ENCODE results near the gene CRYBG3. TPM values are rescaled to one million over a fixed set of nuclear protein-coding genes. Genes with fewer than 3 reads are reported as not detected.

Gene CRYBG3
- total and polyA plus RNA-seq, 4 donors: 3.8 to 64.0 (median 15.3) TPM

DNA sequence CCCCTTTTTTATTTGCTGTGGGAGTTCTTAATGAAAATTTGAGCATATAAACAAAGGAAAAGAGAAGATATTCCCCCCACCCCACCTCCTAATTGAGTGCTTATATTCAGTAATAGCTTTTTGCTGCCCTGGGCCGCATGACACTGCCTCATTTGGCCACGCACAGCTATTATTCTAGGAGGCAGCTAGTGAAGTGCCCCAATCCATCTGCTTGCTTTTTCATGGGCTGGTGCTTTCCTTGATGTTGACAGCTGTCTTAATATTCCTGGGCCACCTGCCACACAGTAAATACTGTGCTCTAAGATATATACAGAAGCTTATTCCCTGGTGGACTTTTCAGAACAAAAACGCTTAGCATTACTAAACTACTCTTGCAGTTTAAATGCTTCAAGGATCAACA, 3.8 kb upstream of the CRYBG3 start:
- WGBS, 2 donors: 85 to 90% methylated on average over 3 of the region's 3 CpGs
- no peak overlapping the region for H3K9ac ChIP-seq (ENCODE audit: insufficient read depth in 1 of 2, low read length in 2 of 2)
- H3K27me3 ChIP-seq (ENCODE audit: control insufficient read depth in 3 of 3, insufficient read depth in 3 of 3, low read length in 2 of 3): peaks cover 0 to 2% (median 0%) of the 10 kb centered on the region in 3 donors
- no peak for DNase-seq
- no peak for TF ChIP-seq CTCF (IDR thresholded peaks at IDR 0.05; ENCODE audit: control extremely low read depth, extremely low read depth)
- no peak for ATAC-seq (ENCODE audit: insufficient read depth, low FRiP score)
- H3K4me1 ChIP-seq (ENCODE audit: control insufficient read depth in 5 of 5, insufficient read depth in 5 of 5, low read length in 5 of 5): peaks cover 0 to 19% (median 0%) of the 10 kb centered on the region in 5 donors
- no peaks in the 10 kb centered on the region for H3K9me3 ChIP-seq (ENCODE audit: control insufficient read depth in 4 of 4, insufficient read depth in 3 of 4, low read length in 3 of 4)
- H3K36me3 ChIP-seq (ENCODE audit: control insufficient read depth in 4 of 4, insufficient read depth in 4 of 4, low read length in 4 of 4): peaks cover 0 to 3% (median 0%) of the 10 kb centered on the region in 4 donors
- H3K27ac ChIP-seq (ENCODE audit: low read depth in 1 of 2, low read length in 1 of 2): no peak overlapping the region
- H3K4me3 ChIP-seq: no peak overlapping the region

- 83 to 84% methylated on average over 5 of the region's 5 CpGs for WGBS, 2 donors
- no peaks in the 10 kb centered on the region for H3K9me3 ChIP-seq (ENCODE audit: control insufficient read depth in 4 of 4, insufficient read depth in 3 of 4, low read length in 3 of 4)
- H3K4me3 ChIP-seq: no peak overlapping the region
- no peak overlapping the region for H3K27ac ChIP-seq (ENCODE audit: low read depth in 1 of 2, low read length in 1 of 2)
- peaks cover 0 to 3% (median 0%) of the 10 kb centered on the region in 4 donors for H3K36me3 ChIP-seq (ENCODE audit: control insufficient read depth in 4 of 4, insufficient read depth in 4 of 4, low read length in 4 of 4)
- H3K9ac ChIP-seq (ENCODE audit: insufficient read depth in 1 of 2, low read length in 2 of 2): peak overlapping the region in 1 of 2 donors; percentile 95
- no peak for TF ChIP-seq CTCF (IDR thresholded peaks at IDR 0.05; ENCODE audit: control extremely low read depth, extremely low read depth)
- DNase-seq (no peak), ATAC-seq (ENCODE audit: insufficient read depth, low FRiP score) (no peak)
- H3K4me1 ChIP-seq (ENCODE audit: control insufficient read depth in 5 of 5, insufficient read depth in 5 of 5, low read length in 5 of 5): peaks cover 0 to 41% (median 11%) of the 10 kb centered on the region in 5 donors
- H3K27me3 ChIP-seq (ENCODE audit: control insufficient read depth in 3 of 3, insufficient read depth in 3 of 3, low read length in 2 of 3): peaks cover 0 to under 1% (median 0%) of the 10 kb centered on the region in 3 donors
Observed at GRCh38 chr3:97820780-97821179, 1.0 kb upstream of the CRYBG3 start.

DNA sequence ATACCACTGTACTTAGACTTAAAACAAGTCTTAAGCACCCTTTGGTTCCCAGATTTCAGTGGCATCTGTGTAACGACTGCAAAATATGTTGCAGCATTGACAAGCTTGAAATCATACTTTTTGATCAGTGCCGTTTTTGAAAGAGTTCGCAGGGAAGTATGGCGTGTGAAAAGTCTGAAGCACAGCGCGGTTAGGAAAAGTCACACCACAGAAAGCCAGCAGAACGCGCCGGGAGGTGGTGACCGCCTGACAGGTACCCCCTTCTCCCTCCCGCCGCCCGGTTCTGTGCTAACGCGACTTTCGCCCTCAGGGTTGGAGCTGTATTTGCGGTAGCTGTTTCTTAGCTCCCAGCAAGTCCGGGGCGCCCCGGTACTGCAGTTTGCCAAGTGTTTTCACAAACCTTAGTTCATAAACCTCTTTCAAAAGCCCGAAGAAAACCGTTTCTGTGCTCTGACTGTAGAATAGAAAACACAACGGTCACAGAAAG, 481 bp upstream of the CRYBG3 start:
- WGBS, 2 donors: 0 to 1% methylated on average over 23 of the region's 23 CpGs
- TF ChIP-seq CTCF (IDR thresholded peaks at IDR 0.05; ENCODE audit: control extremely low read depth, extremely low read depth): no peak
- Histone ChIP-seq H3K36me3 (ENCODE audit: control insufficient read depth in 4 of 4, insufficient read depth in 4 of 4, low read length in 4 of 4) (peaks cover 0 to 3% (median 0%) of the 10 kb centered on the region in 4 donors), H3K9ac (ENCODE audit: insufficient read depth in 1 of 2, low read length in 2 of 2) (peak overlapping the region; percentile 50 to 95), H3K27ac (ENCODE audit: low read depth in 1 of 2, low read length in 1 of 2) (peak overlapping the region; percentile 97), H3K9me3 (ENCODE audit: control insufficient read depth in 4 of 4, insufficient read depth in 3 of 4, low read length in 3 of 4) (no peaks in the 10 kb centered on the region), H3K4me3 (peak overlapping the region; percentile 98), H3K4me1 (ENCODE audit: control insufficient read depth in 5 of 5, insufficient read depth in 5 of 5, low read length in 5 of 5) (peaks cover 0 to 41% (median 14%) of the 10 kb centered on the region in 5 donors), H3K27me3 (ENCODE audit: control insufficient read depth in 3 of 3, insufficient read depth in 3 of 3, low read length in 2 of 3) (no peaks in the 10 kb centered on the region)
- DNase-seq (no peak), ATAC-seq (ENCODE audit: insufficient read depth, low FRiP score) (peak; percentile 5)

GRCh38 chr3:97822359-97822775, 556 bp downstream of the CRYBG3 start:
- Histone ChIP-seq H3K27me3 (ENCODE audit: control insufficient read depth in 3 of 3, insufficient read depth in 3 of 3, low read length in 2 of 3) (no peaks in the 10 kb centered on the region), H3K4me1 (ENCODE audit: control insufficient read depth in 5 of 5, insufficient read depth in 5 of 5, low read length in 5 of 5) (peaks cover 0 to 39% (median 15%) of the 10 kb centered on the region in 5 donors), H3K4me3 (peak overlapping the region; percentile 98), H3K9ac (ENCODE audit: insufficient read depth in 1 of 2, low read length in 2 of 2) (peak overlapping the region; percentile 50 to 85), H3K9me3 (ENCODE audit: control insufficient read depth in 4 of 4, insufficient read depth in 3 of 4, low read length in 3 of 4) (no peaks in the 10 kb centered on the region), H3K27ac (ENCODE audit: low read depth in 1 of 2, low read length in 1 of 2) (peak overlapping the region; percentile 97), H3K36me3 (ENCODE audit: control insufficient read depth in 4 of 4, insufficient read depth in 4 of 4, low read length in 4 of 4) (peaks cover 0 to 3% (median 0%) of the 10 kb centered on the region in 4 donors)
- ATAC-seq (ENCODE audit: insufficient read depth, low FRiP score) (peak; percentile 13), DNase-seq (peak; percentile 61 to 81 (median 78))
- WGBS, 2 donors: 0 to 1% methylated on average over 36 of the region's 36 CpGs
- no peak for TF ChIP-seq CTCF (IDR thresholded peaks at IDR 0.05; ENCODE audit: control extremely low read depth, extremely low read depth)
